ENCODE data around the gene DNAAF5.

DNAAF5 gene

DNA sequence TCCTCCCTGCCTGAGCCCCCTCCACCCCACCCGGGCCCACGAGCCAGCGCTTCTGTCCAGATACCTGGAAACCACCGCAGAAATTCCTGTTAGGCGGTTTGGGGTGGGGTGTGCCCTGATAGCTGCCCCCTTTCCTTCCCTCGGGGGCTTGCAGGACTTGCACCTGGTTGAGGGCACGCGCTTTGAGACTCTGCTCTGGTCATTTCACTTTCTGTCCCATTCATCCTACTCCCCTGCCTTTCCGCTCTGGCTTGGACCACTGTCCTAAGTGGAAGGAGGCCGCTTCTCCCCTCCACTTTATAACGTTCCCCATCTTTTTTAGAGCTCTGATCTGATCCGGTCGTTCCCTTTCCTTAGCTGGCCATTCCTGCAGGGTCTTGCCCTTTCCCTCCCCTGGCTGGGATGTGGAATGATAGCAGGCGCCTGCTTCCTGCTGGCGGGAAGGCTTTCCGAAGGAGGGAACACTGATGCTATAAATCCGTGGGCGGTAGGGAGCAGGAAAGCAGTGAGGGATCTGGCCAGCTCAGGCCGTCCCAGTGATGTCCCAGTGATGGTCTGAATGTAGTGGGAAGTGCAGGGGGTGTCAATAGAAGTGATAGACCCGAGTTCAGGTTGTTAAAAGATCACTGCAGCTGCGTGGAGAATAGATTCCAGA, 1.4 kb downstream of the DNAAF5 start:
- DNase-seq (ENCODE audit: insufficient read length, low spot score) (no peak), FAIRE-seq (no peak)
- TF ChIP-seq POLR2AphosphoS5 (IDR thresholded peaks at IDR 0.05; ENCODE audit: low read depth, low read length) (no peak), TAF1 (IDR thresholded peaks at IDR 0.05; ENCODE audit: low read depth, low read length) (no peak), PAX5 (IDR thresholded peaks at IDR 0.05; ENCODE audit: insufficient read depth, low read length, severe bottlenecking) (no peak), POU2F2 (IDR thresholded peaks at IDR 0.05; ENCODE audit: low read depth, low read length) (no peak), POLR2A (IDR thresholded peaks at IDR 0.05; ENCODE audit: low read depth, low read length) (no peak), SPI1 (IDR thresholded peaks at IDR 0.05; ENCODE audit: low read depth, low read length) (no peak)

DNA sequence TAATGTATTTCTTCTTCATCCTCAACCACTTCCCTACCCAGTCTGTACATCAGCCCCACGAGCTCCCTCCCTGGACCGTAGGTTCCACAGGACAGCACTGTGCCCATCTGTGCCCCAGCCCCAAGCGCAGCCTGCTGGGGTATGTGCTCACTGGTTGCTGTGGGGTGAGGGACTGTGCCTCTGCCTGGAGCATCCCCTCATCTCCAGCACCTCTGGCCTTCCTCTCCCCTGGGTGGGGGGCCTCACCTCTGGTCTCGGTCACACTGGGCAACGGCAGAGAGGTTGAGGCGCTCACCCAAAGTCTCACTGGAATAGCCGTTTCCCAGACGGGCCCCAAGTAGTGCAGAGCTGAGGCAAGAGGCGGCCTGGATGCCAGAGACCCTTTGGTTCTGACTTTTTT, 2.1 kb downstream of the DNAAF5 start:
- TF ChIP-seq POU2F2 (IDR thresholded peaks at IDR 0.05; ENCODE audit: low read depth, low read length): no peak
- DNase-seq (ENCODE audit: insufficient read length, low spot score): no peak
- no peak for FAIRE-seq

- no peak for FAIRE-seq
- DNase-seq (ENCODE audit: insufficient read length, low spot score): no peak
- TF ChIP-seq PAX5 (IDR thresholded peaks at IDR 0.05; ENCODE audit: insufficient read depth, low read length, severe bottlenecking) (no peak), POU2F2 (IDR thresholded peaks at IDR 0.05; ENCODE audit: low read depth, low read length) (no peak), TAF1 (IDR thresholded peaks at IDR 0.05; ENCODE audit: low read depth, low read length) (no peak), SPI1 (IDR thresholded peaks at IDR 0.05; ENCODE audit: low read depth, low read length) (no peak), POLR2AphosphoS5 (IDR thresholded peaks at IDR 0.05; ENCODE audit: low read depth, low read length) (no peak), POLR2A (IDR thresholded peaks at IDR 0.05; ENCODE audit: low read depth, low read length) (no peak)
Measured at GRCh38 chr7:729140-730000, 2.9 kb downstream of the DNAAF5 start.

- TF ChIP-seq POLR2AphosphoS5 (IDR thresholded peaks at IDR 0.05; ENCODE audit: low read depth, low read length) (no peak), POU2F2 (IDR thresholded peaks at IDR 0.05; ENCODE audit: low read depth, low read length) (no peak), POLR2A (IDR thresholded peaks at IDR 0.05; ENCODE audit: low read depth, low read length) (no peak), TAF1 (IDR thresholded peaks at IDR 0.05; ENCODE audit: low read depth, low read length) (no peak), SPI1 (IDR thresholded peaks at IDR 0.05; ENCODE audit: low read depth, low read length) (no peak), PAX5 (IDR thresholded peaks at IDR 0.05; ENCODE audit: insufficient read depth, low read length, severe bottlenecking) (no peak)
- DNase-seq (ENCODE audit: insufficient read length, low spot score) (no peak), FAIRE-seq (no peak)
Measured at GRCh38 chr7:730501-731439, 4.3 kb downstream of the DNAAF5 start.

DNA sequence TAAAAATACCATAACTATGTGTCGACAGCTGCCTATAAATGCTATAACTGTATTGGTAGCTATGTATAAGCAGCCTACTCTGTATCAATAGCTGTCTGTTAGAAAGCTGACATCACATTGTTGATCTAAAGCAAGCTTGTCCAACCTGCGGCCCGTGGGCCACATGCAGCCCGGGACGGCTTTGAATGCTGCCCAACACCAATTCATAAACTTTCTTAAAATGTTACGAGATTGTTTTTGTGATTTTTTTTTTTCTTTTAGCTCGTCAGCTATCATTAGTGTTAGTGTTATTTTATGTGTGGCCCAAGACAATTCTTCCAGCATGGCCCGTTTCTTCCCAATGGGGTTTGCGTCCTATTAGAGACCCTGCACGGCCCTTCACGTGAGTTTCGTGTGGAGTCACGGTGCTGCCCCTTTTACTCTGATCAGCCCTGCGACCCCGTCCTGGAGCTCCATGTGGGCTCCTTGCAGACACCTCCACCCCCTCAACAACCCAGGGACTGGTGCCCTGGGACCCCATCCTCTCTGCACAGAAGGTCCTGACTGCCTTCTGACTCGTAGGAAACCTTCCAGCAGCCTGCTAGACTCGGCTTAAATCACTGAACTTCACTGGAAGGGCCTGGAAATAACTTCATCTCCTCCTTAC, 5.1 kb downstream of the DNAAF5 start:
- DNase-seq (ENCODE audit: insufficient read length, low spot score) (no peak), FAIRE-seq (no peak)
- TF ChIP-seq POLR2A (IDR thresholded peaks at IDR 0.05; ENCODE audit: low read depth, low read length) (no peak), TAF1 (IDR thresholded peaks at IDR 0.05; ENCODE audit: low read depth, low read length) (no peak), SPI1 (IDR thresholded peaks at IDR 0.05; ENCODE audit: low read depth, low read length) (no peak), POLR2AphosphoS5 (IDR thresholded peaks at IDR 0.05; ENCODE audit: low read depth, low read length) (no peak), POU2F2 (IDR thresholded peaks at IDR 0.05; ENCODE audit: low read depth, low read length) (no peak), PAX5 (IDR thresholded peaks at IDR 0.05; ENCODE audit: insufficient read depth, low read length, severe bottlenecking) (no peak)

DNA sequence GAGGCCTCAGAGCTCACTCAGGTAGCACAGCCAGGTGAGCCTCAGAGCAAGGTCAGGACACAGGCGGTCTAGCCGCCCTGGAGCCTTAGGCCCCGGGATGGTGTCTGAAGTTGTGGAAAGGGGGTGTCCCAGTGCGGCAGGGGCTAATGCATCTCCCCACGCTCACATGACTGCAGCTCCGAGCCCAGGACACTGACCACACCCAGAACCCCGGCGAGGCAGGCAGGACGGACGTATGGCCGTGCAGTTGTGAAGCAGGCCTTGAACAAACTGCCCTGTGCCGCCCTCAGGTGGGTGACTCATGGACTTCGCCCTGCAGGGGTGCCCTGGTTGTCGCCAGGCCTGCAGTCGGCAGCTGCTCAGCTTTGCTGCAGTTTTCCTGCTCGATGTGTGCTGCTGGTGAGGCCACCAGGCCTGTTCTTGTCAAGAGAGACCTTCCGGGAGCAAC, 5.6 kb downstream of the DNAAF5 start:
- FAIRE-seq (no peak), DNase-seq (ENCODE audit: insufficient read length, low spot score) (no peak)

DNA sequence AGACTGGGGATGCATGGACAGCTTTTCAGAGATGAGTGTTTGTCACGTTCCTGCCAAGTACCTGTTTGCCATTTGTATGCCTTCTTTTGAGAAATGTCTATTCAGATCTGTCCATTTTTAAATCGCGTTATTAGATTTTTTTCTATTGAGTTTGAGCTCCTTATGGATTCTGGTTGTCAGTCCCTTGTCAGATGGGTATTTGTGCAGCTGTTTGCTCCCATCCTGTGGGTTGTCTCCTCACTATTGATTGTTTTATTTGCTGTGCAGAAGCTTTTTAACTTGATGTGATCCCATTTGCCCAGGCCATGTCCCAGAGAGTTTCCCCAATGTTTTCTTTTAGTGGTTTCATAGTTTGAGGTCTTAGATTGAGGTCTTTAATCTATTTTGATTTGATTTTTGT, 6.1 kb downstream of the DNAAF5 start:
- TF ChIP-seq POLR2A (IDR thresholded peaks at IDR 0.05; ENCODE audit: low read depth, low read length) (no peak), SPI1 (IDR thresholded peaks at IDR 0.05; ENCODE audit: low read depth, low read length) (no peak), POLR2AphosphoS5 (IDR thresholded peaks at IDR 0.05; ENCODE audit: low read depth, low read length) (no peak), TAF1 (IDR thresholded peaks at IDR 0.05; ENCODE audit: low read depth, low read length) (no peak), POU2F2 (IDR thresholded peaks at IDR 0.05; ENCODE audit: low read depth, low read length) (no peak)
- no peak for FAIRE-seq
- no peak for DNase-seq (ENCODE audit: insufficient read length, low spot score)

More for the DNA sequence above, 5.6 kb downstream of the DNAAF5 start:
- TF ChIP-seq POLR2AphosphoS5 (IDR thresholded peaks at IDR 0.05; ENCODE audit: low read depth, low read length) (no peak), POLR2A (IDR thresholded peaks at IDR 0.05; ENCODE audit: low read depth, low read length) (no peak), POU2F2 (IDR thresholded peaks at IDR 0.05; ENCODE audit: low read depth, low read length) (no peak), PAX5 (IDR thresholded peaks at IDR 0.05; ENCODE audit: insufficient read depth, low read length, severe bottlenecking) (no peak), SPI1 (IDR thresholded peaks at IDR 0.05; ENCODE audit: low read depth, low read length) (no peak), TAF1 (IDR thresholded peaks at IDR 0.05; ENCODE audit: low read depth, low read length) (no peak)

GRCh38 chr7:734214-734613, 7.7 kb downstream of the DNAAF5 start:
- DNase-seq (ENCODE audit: insufficient read length, low spot score) (no peak), FAIRE-seq (no peak)
- no peak for TF ChIP-seq POLR2AphosphoS5 (IDR thresholded peaks at IDR 0.05; ENCODE audit: low read depth, low read length)
- no peak for TF ChIP-seq POLR2A (IDR thresholded peaks at IDR 0.05; ENCODE audit: low read depth, low read length)
- TF ChIP-seq SPI1 (IDR thresholded peaks at IDR 0.05; ENCODE audit: low read depth, low read length): no peak
- TF ChIP-seq POU2F2 (IDR thresholded peaks at IDR 0.05; ENCODE audit: low read depth, low read length): no peak
- TF ChIP-seq PAX5 (IDR thresholded peaks at IDR 0.05; ENCODE audit: insufficient read depth, low read length, severe bottlenecking): no peak
- no peak for TF ChIP-seq TAF1 (IDR thresholded peaks at IDR 0.05; ENCODE audit: low read depth, low read length)
